ENCODE results near the gene DACH1.

DNA sequence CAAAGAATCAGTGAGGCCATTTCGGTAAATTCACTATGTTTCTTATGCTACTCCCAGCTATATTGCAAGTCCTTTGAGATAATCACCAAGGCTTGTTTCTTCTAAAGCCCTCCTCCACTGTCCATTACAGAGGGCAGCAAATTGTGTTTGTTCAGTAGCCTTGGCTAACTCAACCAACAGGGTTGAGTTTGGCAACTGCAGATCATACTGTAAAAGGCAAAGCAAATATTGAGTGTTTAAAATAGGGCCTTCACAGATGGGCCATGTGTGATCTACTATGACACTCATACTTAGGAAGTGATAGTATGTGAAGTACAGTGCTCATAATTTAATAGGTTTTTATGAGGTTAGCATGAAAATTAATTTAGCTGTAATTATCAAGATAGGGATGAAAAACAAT, 171.3 kb downstream of the DACH1 start:
- TF ChIP-seq POLR2A (IDR thresholded peaks at IDR 0.05; ENCODE audit: extremely low read depth, insufficient read length) (no peak), MYC (IDR thresholded peaks at IDR 0.05; ENCODE audit: low read depth, low read length) (no peak)
- TF ChIP-seq, protein P1, sequence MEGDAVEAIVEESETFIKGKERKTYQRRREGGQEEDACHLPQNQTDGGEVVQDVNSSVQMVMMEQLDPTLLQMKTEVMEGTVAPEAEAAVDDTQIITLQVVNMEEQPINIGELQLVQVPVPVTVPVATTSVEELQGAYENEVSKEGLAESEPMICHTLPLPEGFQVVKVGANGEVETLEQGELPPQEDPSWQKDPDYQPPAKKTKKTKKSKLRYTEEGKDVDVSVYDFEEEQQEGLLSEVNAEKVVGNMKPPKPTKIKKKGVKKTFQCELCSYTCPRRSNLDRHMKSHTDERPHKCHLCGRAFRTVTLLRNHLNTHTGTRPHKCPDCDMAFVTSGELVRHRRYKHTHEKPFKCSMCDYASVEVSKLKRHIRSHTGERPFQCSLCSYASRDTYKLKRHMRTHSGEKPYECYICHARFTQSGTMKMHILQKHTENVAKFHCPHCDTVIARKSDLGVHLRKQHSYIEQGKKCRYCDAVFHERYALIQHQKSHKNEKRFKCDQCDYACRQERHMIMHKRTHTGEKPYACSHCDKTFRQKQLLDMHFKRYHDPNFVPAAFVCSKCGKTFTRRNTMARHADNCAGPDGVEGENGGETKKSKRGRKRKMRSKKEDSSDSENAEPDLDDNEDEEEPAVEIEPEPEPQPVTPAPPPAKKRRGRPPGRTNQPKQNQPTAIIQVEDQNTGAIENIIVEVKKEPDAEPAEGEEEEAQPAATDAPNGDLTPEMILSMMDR (IDR thresholded peaks at IDR 0.05; ENCODE audit: low read depth, low read length): no peak
- TF ChIP-seq, protein P2, sequence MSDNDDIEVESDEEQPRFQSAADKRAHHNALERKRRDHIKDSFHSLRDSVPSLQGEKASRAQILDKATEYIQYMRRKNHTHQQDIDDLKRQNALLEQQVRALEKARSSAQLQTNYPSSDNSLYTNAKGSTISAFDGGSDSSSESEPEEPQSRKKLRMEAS (IDR thresholded peaks at IDR 0.05; ENCODE audit: low read depth, low read length): no peak

Data from NB4 (cell line).